Activated T-helper 1 cell treated with anti-CD3 and anti-CD28 coated beads, Interleukin-12 subunit alpha, Interleukin-12 subunit beta, Interleukin-2, Interleukin-4 antibody, amounts not matched to agents 30 ng/mL and 10 ng/mL and 1 ng/mL, durations not matched to agents 14 hours and 24 hours and 36 hours (primary cell): ENCODE results near the gene CD44. TPM values are rescaled to one million over a fixed set of nuclear protein-coding genes. Genes with fewer than 3 reads are reported as not detected.

Experiments used
- DNase-seq: peaks from one replicate; pipeline ENCODE4 v3.0.0; 2021; ENCODE audit warnings: low spot score
- H3K27ac Mint-ChIP-seq: one replicate; pipeline ENCODE4 v1.8.0; 2021; ENCODE audit warnings: mild to moderate bottlenecking, mixed read lengths
- H3K27me3 Mint-ChIP-seq: one replicate; pipeline ENCODE4 v1.8.0; 2022; ENCODE audit warnings: mild to moderate bottlenecking, moderate library complexity, mixed read lengths; ENCODE audit not compliant: insufficient read depth
- H3K36me3 Mint-ChIP-seq: one replicate; pipeline ENCODE4 v1.8.0; 2021; ENCODE audit warnings: low read depth, mixed read lengths
- H3K4me1 Mint-ChIP-seq: one replicate; pipeline ENCODE4 v1.8.0; 2021; ENCODE audit warnings: low read depth, mixed read lengths
- H3K4me3 Mint-ChIP-seq: one replicate; pipeline ENCODE4 v1.8.0; 2021; ENCODE audit warnings: mild to moderate bottlenecking, moderate library complexity, mixed read lengths
- H3K9me3 Mint-ChIP-seq: one replicate; pipeline ENCODE4 v1.8.0; 2021; ENCODE audit warnings: mixed read lengths
- intact Hi-C: fragments of 100-400 bp; cut with micrococcal nuclease; formaldehyde crosslinking; loops from one replicate; pipeline ENCODE4 v1.15.1; 2024
- total RNA-seq: library from RNA; stranded (reverse); gene quantifications from 2 replicates; pipeline ENCODE4 v1.2.3, GENCODE V29; 2022

Gene CD44
- total RNA-seq, 1 donor from 2014 or later, result 547 TPM

DNA sequence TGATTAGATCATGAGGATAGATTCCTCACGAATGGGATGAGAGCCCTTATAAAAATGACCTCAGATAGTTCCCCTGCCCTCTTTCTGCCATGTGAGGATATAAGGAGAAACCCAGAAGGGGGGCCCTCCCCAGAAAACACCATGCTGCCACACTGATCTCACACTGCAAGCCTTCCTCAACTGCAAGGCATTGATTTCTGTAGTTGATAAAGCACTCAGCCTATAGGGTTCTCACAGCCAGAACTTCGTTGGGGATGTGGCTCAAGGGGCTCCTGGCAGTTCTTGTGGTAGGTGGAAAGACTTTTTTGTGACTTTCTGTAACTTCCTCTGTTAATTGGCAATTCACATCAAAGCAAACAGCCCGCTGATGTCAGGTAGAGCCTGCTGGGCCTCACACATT is 108.9 kb downstream of the CD44 start:
- peaks cover 6% of the 10 kb centered on the region for H3K27me3 Mint-ChIP-seq
- H3K27ac Mint-ChIP-seq, result no peak overlapping the region
- H3K36me3 Mint-ChIP-seq, result peaks cover 6% of the 10 kb centered on the region
- DNase-seq, result no peak
- no peak overlapping the region for H3K4me3 Mint-ChIP-seq
- intact Hi-C loops, result no loop called here
- H3K4me1 Mint-ChIP-seq, result peaks cover 18% of the 10 kb centered on the region
- H3K9me3 Mint-ChIP-seq, result peaks cover 12% of the 10 kb centered on the region

DNA sequence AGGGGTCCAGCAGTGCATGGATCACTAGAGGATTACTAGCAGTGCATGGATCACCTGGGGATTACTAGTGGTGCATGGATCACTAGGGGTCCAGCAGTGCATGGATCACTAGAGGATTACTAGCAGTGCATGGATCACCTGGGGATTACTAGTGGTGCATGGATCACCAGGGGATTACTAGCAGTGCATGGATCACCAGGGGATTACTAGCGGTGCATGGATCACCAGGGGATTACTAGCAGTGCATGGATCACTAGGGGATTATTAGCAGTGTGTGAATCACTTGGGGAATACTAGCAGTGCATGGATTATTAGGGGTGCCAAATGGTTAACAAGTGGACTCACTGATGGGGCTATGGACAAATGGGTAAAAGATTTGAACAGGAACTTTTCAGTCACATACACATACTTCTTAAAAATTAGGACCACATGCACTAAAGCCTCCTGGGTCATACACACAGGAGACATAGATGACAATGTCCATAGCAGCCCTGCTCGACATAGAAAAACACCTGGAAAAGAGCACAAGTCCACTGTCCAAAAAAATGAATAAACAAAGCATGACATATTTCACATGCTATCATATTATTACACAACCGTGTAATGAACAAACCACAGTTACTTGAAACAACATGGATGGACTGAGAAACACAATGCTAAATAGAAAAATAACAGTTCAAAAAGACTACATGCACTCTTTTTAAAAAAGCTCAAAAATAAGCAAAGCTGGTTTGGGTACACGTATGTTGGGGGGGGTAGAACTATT is 109.8 kb downstream of the CD44 start:
- H3K9me3 Mint-ChIP-seq, result peaks cover 12% of the 10 kb centered on the region
- no peak overlapping the region for H3K27ac Mint-ChIP-seq
- H3K4me3 Mint-ChIP-seq, result no peak overlapping the region
- no peak for DNase-seq
- intact Hi-C loops, result no loop called here
- peaks cover 4% of the 10 kb centered on the region for H3K36me3 Mint-ChIP-seq
- H3K4me1 Mint-ChIP-seq, result peaks cover 13% of the 10 kb centered on the region
- peaks cover 6% of the 10 kb centered on the region for H3K27me3 Mint-ChIP-seq

DNA sequence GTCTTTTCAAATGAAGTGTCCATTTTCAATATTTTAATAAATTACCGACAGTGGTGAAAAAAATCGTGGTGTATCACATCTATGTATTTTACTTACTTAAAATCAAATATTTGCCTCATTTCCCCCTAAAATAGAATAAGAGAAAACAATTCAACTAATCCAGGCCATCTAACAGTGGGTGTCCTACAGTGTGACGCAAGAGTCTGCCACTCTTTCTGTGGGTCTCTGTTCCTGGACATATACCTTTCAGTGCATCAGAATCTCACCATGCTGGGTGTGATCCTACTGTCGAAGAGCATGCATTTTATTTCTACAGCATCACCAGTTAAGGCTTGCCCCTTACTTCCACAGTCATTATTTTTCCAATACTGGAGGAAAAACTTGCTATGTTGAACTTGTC is 111.2 kb downstream of the CD44 start:
- Mint-ChIP-seq H3K9me3 (peaks cover 12% of the 10 kb centered on the region), H3K4me3 (no peak overlapping the region)

DNA sequence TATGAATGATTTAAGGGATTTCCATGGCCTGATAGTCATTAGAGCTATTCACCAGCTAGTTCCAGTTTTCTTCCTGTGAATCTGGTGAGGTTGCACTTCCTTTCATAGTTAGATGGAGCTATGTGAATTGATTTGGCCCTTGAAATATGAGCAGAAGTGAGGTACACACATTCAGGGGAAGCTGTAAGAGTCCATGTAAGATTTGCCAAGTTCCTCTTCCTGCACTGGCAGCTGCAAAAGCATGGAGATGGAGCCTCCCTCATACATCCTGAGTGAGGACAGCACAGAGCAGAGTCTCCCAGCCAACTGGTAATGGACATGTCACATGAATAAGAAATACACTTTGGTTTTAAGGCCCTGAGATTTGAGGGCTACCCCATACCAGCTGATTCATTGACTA is 111.7 kb downstream of the CD44 start:
- no peak for DNase-seq
- no peak overlapping the region for H3K4me3 Mint-ChIP-seq
- H3K9me3 Mint-ChIP-seq, result peaks cover 12% of the 10 kb centered on the region
- H3K27me3 Mint-ChIP-seq, result peaks cover 15% of the 10 kb centered on the region
- H3K27ac Mint-ChIP-seq, result no peak overlapping the region
- intact Hi-C loops, result no loop called here
- peaks cover 7% of the 10 kb centered on the region for H3K36me3 Mint-ChIP-seq
- H3K4me1 Mint-ChIP-seq, result peaks cover 13% of the 10 kb centered on the region

More for the DNA sequence above, 111.2 kb downstream of the CD44 start:
- peaks cover 6% of the 10 kb centered on the region for H3K36me3 Mint-ChIP-seq
- no peak for DNase-seq
- H3K27ac Mint-ChIP-seq, result no peak overlapping the region
- peaks cover 13% of the 10 kb centered on the region for H3K4me1 Mint-ChIP-seq
- intact Hi-C loops, result no loop called here
- H3K27me3 Mint-ChIP-seq, result peaks cover 12% of the 10 kb centered on the region

DNA sequence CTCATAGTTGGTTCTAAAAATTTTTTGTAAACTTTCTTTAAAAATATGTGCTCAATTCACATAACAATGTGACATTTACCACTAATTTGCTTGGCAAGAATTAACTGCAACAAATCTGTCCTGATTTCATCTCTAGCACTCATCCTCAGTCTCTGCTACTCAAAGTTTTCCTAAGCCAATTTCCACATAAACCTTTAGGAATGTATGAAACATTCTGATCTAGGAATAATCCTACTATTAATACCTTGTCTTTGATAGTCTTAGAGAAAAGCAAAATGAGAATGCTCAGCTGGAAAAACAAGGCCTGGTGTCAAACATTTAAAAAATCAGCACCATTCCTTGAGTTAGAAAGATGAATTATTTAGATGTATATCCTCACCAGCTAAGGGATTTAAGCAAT is 114.3 kb downstream of the CD44 start:
- Mint-ChIP-seq H3K9me3 (peaks cover 12% of the 10 kb centered on the region), H3K36me3 (peaks cover 6% of the 10 kb centered on the region), H3K27me3 (peaks cover 20% of the 10 kb centered on the region), H3K27ac (no peak overlapping the region), H3K4me1 (peaks cover 25% of the 10 kb centered on the region), H3K4me3 (no peak overlapping the region)
- DNase-seq, result no peak
- intact Hi-C loops, result no loop called here

DNA sequence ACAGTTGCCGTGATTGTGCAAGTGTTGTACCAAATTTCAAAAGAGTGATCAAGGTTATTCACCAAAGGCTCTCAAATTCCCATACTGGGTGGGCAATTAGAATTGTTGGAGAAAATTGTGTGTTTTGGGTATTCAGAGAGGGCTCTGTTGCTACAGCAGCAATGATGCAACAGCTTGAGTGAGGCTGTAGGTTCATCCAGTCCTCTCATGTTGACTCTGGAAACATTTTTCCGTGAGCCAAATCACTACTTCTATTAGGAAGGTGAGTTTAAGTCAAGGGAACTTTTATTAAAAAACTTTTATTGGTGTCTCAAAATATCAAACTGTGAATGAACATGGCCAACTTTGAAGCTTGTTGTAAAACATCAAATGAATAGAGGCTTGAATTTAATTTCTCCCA is 116.5 kb downstream of the CD44 start:
- peaks cover 25% of the 10 kb centered on the region for H3K4me1 Mint-ChIP-seq
- H3K36me3 Mint-ChIP-seq, result peaks cover 8% of the 10 kb centered on the region
- DNase-seq, result no peak
- H3K4me3 Mint-ChIP-seq, result no peak overlapping the region
- H3K27me3 Mint-ChIP-seq, result peaks cover 30% of the 10 kb centered on the region
- intact Hi-C loops, result loop anchor here (5.0 kb wide), 1 partner anchor 137 kb away; no protein-coding TSS in a partner anchor
- H3K27ac Mint-ChIP-seq, result no peak overlapping the region
- no peaks in the 10 kb centered on the region for H3K9me3 Mint-ChIP-seq

DNA sequence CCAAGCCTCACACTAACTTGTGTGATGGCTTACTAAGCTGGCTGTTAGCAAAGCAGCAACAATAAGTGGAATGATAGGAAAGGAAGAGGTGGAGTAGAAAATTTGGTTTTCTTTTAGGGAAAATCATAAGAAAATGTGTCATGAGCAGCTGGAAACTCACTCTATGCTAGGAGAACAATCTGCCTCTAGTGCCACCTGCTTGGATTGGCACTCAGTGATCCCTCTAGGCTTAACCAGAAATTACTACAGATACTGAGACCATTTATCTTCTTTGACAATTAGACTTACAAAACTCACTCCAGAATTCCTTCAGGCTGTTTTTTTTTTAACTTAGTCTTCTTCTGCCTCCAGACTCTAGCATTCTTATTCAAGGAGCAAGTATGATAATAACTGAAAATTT is 117.3 kb downstream of the CD44 start:
- H3K27me3 Mint-ChIP-seq, result peaks cover 34% of the 10 kb centered on the region
- H3K4me1 Mint-ChIP-seq, result peaks cover 25% of the 10 kb centered on the region
- H3K27ac Mint-ChIP-seq, result no peak overlapping the region
- H3K36me3 Mint-ChIP-seq, result peaks cover 8% of the 10 kb centered on the region
- H3K4me3 Mint-ChIP-seq, result no peak overlapping the region
- no peak for DNase-seq
- intact Hi-C loops, result loop anchor here (5.0 kb wide), 1 partner anchor 136 kb away; no protein-coding TSS in a partner anchor
- H3K9me3 Mint-ChIP-seq, result no peaks in the 10 kb centered on the region

DNA sequence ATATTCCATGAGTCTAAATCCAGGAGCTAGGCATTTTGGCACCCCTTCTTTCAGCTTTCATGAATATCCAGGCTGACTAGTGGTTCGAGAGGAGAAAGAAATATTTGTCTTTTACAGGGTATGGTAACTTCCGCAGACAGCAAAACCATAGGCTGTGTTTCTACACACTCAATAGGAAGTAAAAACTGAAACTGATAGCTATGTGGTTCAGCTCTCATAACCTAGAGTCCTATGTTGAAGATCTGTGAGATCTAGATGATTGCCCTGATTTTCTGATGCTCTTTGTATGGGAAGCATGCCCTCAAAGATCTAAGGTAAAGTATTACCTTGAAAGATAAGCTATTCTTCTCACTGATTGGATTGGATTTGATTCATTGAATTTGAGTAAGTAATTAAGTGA is 118.3 kb downstream of the CD44 start:
- H3K36me3 Mint-ChIP-seq, result peaks cover 8% of the 10 kb centered on the region

DNA sequence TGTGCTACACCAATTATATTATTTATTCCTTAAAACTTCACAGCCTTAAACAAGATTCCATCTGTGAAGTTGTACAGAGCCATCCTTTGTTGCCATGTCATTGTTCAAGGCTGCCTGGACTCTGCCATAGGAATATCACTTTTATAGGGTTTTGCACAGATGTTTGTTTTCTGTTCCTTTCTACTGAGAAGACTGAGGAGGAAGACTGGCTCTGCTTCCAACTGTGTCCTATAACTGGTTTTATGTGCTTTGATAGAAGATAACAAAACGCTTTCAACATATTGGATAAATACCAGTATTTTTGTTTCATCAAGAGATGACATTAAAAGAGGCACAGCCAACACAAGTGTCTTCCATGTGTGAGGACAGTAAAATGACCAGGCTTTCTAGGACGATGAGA is 120.6 kb downstream of the CD44 start:
- H3K27ac Mint-ChIP-seq, result no peak overlapping the region
- no peak for DNase-seq
- H3K4me1 Mint-ChIP-seq, result peaks cover 25% of the 10 kb centered on the region
- H3K9me3 Mint-ChIP-seq, result no peaks in the 10 kb centered on the region
- peaks cover 8% of the 10 kb centered on the region for H3K36me3 Mint-ChIP-seq
- peaks cover 42% of the 10 kb centered on the region for H3K27me3 Mint-ChIP-seq
- intact Hi-C loops, result loop anchor here (5.0 kb wide), 1 partner anchor 133 kb away; no protein-coding TSS in a partner anchor
- H3K4me3 Mint-ChIP-seq, result no peak overlapping the region

More for the DNA sequence above, 118.3 kb downstream of the CD44 start:
- Mint-ChIP-seq H3K4me1 (peaks cover 25% of the 10 kb centered on the region), H3K27ac (no peak overlapping the region), H3K4me3 (no peak overlapping the region), H3K27me3 (peaks cover 31% of the 10 kb centered on the region), H3K9me3 (no peaks in the 10 kb centered on the region)
- intact Hi-C loops, result loop anchor here (1.0 to 5.0 kb wide), 2 partner anchors 15 to 135 kb away; no protein-coding TSS in a partner anchor
- DNase-seq, result no peak

DNA sequence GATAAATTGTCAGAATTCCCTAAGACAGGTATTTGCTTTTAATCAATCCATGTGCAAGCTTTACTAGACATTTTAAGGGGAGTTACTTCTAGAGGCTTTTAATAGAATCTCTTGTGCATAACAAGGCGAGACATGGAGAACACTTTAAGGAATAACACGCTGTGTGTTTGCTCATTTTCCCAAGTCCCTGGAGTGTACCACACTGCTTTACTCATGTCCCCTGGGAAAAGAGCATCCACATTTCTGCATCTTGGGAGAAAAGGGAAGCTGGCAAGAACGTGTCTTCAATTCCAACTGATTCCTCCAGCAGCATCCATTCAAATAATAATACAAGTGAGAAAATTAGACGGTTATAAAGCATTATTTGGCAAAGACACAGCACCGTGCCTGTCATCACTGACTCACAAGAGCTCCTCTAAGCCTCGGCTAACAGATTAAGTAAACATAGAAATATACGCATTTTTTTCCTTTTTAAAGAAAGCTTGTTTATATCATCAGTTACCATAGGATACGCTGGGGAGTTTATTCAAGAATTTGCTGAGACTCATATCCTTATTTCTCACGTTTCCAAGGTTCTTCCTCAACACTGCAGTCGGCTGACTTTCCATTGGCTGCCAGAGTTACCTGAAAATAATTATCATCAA is 121.5 kb downstream of the CD44 start:
- no peak overlapping the region for H3K27ac Mint-ChIP-seq
- H3K36me3 Mint-ChIP-seq, result peaks cover 4% of the 10 kb centered on the region
- peaks cover 36% of the 10 kb centered on the region for H3K27me3 Mint-ChIP-seq
- intact Hi-C loops, result no loop called here
- H3K4me1 Mint-ChIP-seq, result peaks cover 25% of the 10 kb centered on the region
- no peak overlapping the region for H3K4me3 Mint-ChIP-seq
- DNase-seq, result no peak
- H3K9me3 Mint-ChIP-seq, result no peaks in the 10 kb centered on the region

DNA sequence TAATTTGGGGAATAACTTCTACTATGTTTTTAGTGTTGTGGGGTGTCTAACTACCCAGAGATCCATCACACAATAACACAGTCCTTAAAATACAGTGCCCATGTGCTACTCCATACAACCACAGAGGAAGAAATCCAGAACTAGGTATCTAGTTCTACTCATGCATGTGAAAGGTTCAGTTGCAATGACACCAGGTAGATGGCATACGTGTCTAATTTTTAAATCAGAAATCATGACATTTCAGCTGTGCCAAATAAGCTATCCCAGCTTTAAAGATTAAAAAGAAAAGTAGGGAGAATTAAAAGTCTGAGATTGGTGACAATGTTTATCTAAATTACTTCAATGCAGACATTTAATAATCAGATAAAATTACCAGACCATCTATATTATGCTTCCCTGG is 122.2 kb downstream of the CD44 start:
- H3K4me3 Mint-ChIP-seq, result no peak overlapping the region
- no peaks in the 10 kb centered on the region for H3K9me3 Mint-ChIP-seq
- intact Hi-C loops, result no loop called here
- H3K36me3 Mint-ChIP-seq, result peaks cover 4% of the 10 kb centered on the region
- H3K4me1 Mint-ChIP-seq, result peaks cover 20% of the 10 kb centered on the region
- no peak overlapping the region for H3K27ac Mint-ChIP-seq
- DNase-seq, result no peak
- H3K27me3 Mint-ChIP-seq, result peaks cover 33% of the 10 kb centered on the region

DNA sequence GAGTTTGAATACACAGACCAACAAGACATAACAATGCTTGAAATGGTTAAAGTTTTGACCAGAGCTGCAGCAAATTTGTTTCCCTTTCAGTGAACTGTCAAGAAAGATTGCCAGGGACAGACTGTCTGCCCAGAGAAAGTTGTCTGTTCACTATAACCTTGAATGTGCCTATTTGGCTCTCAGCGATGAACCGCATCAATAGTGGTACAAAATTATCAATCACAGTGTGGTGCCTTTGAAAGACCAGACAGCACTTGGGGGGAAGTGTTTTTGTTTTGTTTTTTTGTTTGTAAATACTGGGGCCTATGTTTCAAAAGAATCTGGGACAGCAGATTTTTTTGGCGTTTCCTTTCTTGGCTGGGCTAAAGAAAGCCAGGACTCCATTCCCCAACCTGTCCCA is 123.1 kb downstream of the CD44 start:
- no peaks in the 10 kb centered on the region for H3K9me3 Mint-ChIP-seq
- H3K4me3 Mint-ChIP-seq, result no peak overlapping the region
- H3K4me1 Mint-ChIP-seq, result peaks cover 12% of the 10 kb centered on the region
- peaks cover 30% of the 10 kb centered on the region for H3K27me3 Mint-ChIP-seq
- peaks cover 4% of the 10 kb centered on the region for H3K36me3 Mint-ChIP-seq
- intact Hi-C loops, result no loop called here
- H3K27ac Mint-ChIP-seq, result no peak overlapping the region
- DNase-seq, result no peak

DNA sequence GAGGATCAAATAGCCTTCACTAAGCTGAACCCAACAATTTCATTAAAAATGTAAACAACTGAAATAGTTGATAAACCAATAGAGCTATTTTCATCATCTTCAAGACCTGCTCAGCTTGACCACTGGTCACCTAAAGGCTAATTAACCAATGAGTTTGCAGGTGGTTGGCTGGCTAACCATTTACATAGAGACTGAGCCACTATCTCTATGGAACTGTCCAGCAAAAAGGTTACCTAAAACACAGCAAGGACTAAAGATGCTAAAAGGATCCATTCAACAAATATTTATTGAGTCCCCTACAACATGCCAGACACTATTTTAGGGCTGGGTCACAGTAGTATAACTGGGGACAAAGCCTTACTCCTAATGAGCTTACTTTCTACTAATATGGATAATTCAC is 123.8 kb downstream of the CD44 start:
- intact Hi-C loops, result no loop called here
- no peak for DNase-seq
- no peak overlapping the region for H3K27ac Mint-ChIP-seq
- peaks cover 5% of the 10 kb centered on the region for H3K4me1 Mint-ChIP-seq
- H3K4me3 Mint-ChIP-seq, result no peak overlapping the region
- no peaks in the 10 kb centered on the region for H3K9me3 Mint-ChIP-seq
- peaks cover 2% of the 10 kb centered on the region for H3K36me3 Mint-ChIP-seq
- peaks cover 30% of the 10 kb centered on the region for H3K27me3 Mint-ChIP-seq
